ENCODE data around the gene OR9Q2.

The OR9Q2 gene

GRCh38 chr11:58188770-58189169 is at the start of gene OR9Q2:
TSS of gene OR9Q2 (plus strand) at chr11:58189070. CDS start at chr11:58190491, 1,421 bp downstream.
- intact Hi-C loops (cut with DNase I; ENCODE audit: low total_unique reads): no loop called here
- no peak for TF ChIP-seq CTCF (IDR thresholded peaks at IDR 0.05)
- Histone ChIP-seq H3K9me3 (no peaks in the 10 kb centered on the region), H3K27me3 (no peaks in the 10 kb centered on the region), H3K4me3 (no peak within 1 kb of the TSS), H3K36me3 (no peaks in the 10 kb centered on the region), H3K4me1 (no peaks in the 10 kb centered on the region), H3K27ac (no peak within 1 kb of the TSS)
- no peak for DNase-seq

- H3K4me1 ChIP-seq: no peaks in the 10 kb centered on the region
- no peaks in the 10 kb centered on the region for H3K36me3 ChIP-seq
- no peak for TF ChIP-seq CTCF (IDR thresholded peaks at IDR 0.05)
- no peak overlapping the region for H3K27ac ChIP-seq
- intact Hi-C loops (cut with DNase I; ENCODE audit: low total_unique reads): no loop called here
- H3K9me3 ChIP-seq: no peaks in the 10 kb centered on the region
- H3K27me3 ChIP-seq: no peaks in the 10 kb centered on the region
- H3K4me3 ChIP-seq: no peak overlapping the region
- no peak for DNase-seq
Observed at GRCh38 chr11:58142761-58143160, 46.1 kb upstream of the OR9Q2 start.

- no peaks in the 10 kb centered on the region for H3K9me3 ChIP-seq
- no peaks in the 10 kb centered on the region for H3K4me1 ChIP-seq
- H3K27me3 ChIP-seq: no peaks in the 10 kb centered on the region
- no peak overlapping the region for H3K4me3 ChIP-seq
- no peaks in the 10 kb centered on the region for H3K36me3 ChIP-seq
- intact Hi-C loops (cut with DNase I; ENCODE audit: low total_unique reads): no loop called here
- H3K27ac ChIP-seq: no peak overlapping the region
- DNase-seq: no peak
- no peak for TF ChIP-seq CTCF (IDR thresholded peaks at IDR 0.05)
Observed at GRCh38 chr11:58152781-58153180, 36.1 kb upstream of the OR9Q2 start.

- DNase-seq: no peak
- TF ChIP-seq CTCF (IDR thresholded peaks at IDR 0.05): no peak
- Histone ChIP-seq H3K27ac (no peak overlapping the region), H3K36me3 (no peaks in the 10 kb centered on the region), H3K27me3 (no peaks in the 10 kb centered on the region), H3K4me3 (no peak overlapping the region), H3K9me3 (no peaks in the 10 kb centered on the region), H3K4me1 (no peaks in the 10 kb centered on the region)
- intact Hi-C loops (cut with DNase I; ENCODE audit: low total_unique reads): no loop called here
Observed at GRCh38 chr11:58164389-58164788, 24.5 kb upstream of the OR9Q2 start.

GRCh38 chr11:58164990-58165389 is 23.9 kb upstream of the OR9Q2 start:
- no peaks in the 10 kb centered on the region for H3K36me3 ChIP-seq
- no peak overlapping the region for H3K4me3 ChIP-seq
- H3K4me1 ChIP-seq: no peaks in the 10 kb centered on the region
- no peaks in the 10 kb centered on the region for H3K27me3 ChIP-seq
- DNase-seq: no peak
- no peaks in the 10 kb centered on the region for H3K9me3 ChIP-seq
- intact Hi-C loops (cut with DNase I; ENCODE audit: low total_unique reads): no loop called here
- TF ChIP-seq CTCF (IDR thresholded peaks at IDR 0.05): no peak
- H3K27ac ChIP-seq: no peak overlapping the region

GRCh38 chr11:58165504-58166106 is 23.3 kb upstream of the OR9Q2 start:
- Histone ChIP-seq H3K27ac (no peak overlapping the region), H3K9me3 (no peaks in the 10 kb centered on the region), H3K36me3 (no peaks in the 10 kb centered on the region), H3K4me1 (no peaks in the 10 kb centered on the region), H3K27me3 (no peaks in the 10 kb centered on the region), H3K4me3 (no peak overlapping the region)
- intact Hi-C loops (cut with DNase I; ENCODE audit: low total_unique reads): no loop called here
- DNase-seq: no peak
- no peak for TF ChIP-seq CTCF (IDR thresholded peaks at IDR 0.05)
